Raji (cell line): Measurements from ENCODE around the gene FRS3.
A peak's percentile ranks its signal among the peaks of the same experiment; 100 is the strongest.

Experiments
- POLR2A ChIP-seq: IDR thresholded peaks from 2 replicates; pipeline ENCODE4 v1.6.1; 2011; ENCODE audit warnings: low read depth, low read length, control low read depth; ENCODE audit not compliant: insufficient read depth

The FRS3 gene, protein sequence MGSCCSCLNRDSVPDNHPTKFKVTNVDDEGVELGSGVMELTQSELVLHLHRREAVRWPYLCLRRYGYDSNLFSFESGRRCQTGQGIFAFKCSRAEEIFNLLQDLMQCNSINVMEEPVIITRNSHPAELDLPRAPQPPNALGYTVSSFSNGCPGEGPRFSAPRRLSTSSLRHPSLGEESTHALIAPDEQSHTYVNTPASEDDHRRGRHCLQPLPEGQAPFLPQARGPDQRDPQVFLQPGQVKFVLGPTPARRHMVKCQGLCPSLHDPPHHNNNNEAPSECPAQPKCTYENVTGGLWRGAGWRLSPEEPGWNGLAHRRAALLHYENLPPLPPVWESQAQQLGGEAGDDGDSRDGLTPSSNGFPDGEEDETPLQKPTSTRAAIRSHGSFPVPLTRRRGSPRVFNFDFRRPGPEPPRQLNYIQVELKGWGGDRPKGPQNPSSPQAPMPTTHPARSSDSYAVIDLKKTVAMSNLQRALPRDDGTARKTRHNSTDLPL

GRCh38 chr6:41779788-41780550, at the start of gene FRS3:
TSS of gene FRS3 (minus strand) at chr6:41779900. CDS start at chr6:41776987, 2,913 bp downstream.
- peak; percentile 50 for TF ChIP-seq POLR2A

- no peak for TF ChIP-seq POLR2A
Measured at GRCh38 chr6:41826343-41827022, 46.8 kb upstream of the FRS3 start.

GRCh38 chr6:41824571-41825569, 45.2 kb upstream of the FRS3 start:
- TF ChIP-seq POLR2A, result no peak

GRCh38 chr6:41823178-41823577, 43.5 kb upstream of the FRS3 start:
- TF ChIP-seq POLR2A, result no peak

- no peak for TF ChIP-seq POLR2A
Measured at GRCh38 chr6:41822021-41822420, 42.3 kb upstream of the FRS3 start.

DNA sequence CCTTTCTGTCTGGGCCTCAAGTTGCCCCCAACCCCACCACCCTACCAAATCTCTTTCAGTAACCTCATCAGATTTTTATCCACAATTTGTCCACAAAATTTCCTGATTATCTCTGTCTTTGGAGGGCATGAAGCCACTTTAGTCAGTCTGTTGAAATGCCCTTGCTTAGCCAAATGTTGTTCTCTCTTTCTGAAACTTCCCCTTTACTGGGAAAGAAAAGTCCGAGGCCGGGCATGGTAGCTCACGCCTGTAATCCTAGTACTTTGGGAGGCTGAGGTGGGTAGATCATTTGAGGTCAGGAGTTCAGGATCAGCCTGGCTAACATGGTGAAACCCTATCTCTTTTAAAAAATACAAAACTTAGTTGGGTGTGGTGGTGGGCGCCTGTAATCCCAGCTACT, 41.6 kb upstream of the FRS3 start:
- no peak for TF ChIP-seq POLR2A

GRCh38 chr6:41818271-41819054, 38.8 kb upstream of the FRS3 start:
- no peak for TF ChIP-seq POLR2A

GRCh38 chr6:41815587-41815986, 35.9 kb upstream of the FRS3 start:
- no peak for TF ChIP-seq POLR2A

GRCh38 chr6:41814629-41815028, 34.9 kb upstream of the FRS3 start:
- no peak for TF ChIP-seq POLR2A

GRCh38 chr6:41813956-41814355, 34.3 kb upstream of the FRS3 start:
- TF ChIP-seq POLR2A, result no peak

- TF ChIP-seq POLR2A, result no peak
Measured at GRCh38 chr6:41813469-41813868, 33.8 kb upstream of the FRS3 start.

- TF ChIP-seq POLR2A, result no peak
Measured at GRCh38 chr6:41811095-41811494, 31.4 kb upstream of the FRS3 start.

DNA sequence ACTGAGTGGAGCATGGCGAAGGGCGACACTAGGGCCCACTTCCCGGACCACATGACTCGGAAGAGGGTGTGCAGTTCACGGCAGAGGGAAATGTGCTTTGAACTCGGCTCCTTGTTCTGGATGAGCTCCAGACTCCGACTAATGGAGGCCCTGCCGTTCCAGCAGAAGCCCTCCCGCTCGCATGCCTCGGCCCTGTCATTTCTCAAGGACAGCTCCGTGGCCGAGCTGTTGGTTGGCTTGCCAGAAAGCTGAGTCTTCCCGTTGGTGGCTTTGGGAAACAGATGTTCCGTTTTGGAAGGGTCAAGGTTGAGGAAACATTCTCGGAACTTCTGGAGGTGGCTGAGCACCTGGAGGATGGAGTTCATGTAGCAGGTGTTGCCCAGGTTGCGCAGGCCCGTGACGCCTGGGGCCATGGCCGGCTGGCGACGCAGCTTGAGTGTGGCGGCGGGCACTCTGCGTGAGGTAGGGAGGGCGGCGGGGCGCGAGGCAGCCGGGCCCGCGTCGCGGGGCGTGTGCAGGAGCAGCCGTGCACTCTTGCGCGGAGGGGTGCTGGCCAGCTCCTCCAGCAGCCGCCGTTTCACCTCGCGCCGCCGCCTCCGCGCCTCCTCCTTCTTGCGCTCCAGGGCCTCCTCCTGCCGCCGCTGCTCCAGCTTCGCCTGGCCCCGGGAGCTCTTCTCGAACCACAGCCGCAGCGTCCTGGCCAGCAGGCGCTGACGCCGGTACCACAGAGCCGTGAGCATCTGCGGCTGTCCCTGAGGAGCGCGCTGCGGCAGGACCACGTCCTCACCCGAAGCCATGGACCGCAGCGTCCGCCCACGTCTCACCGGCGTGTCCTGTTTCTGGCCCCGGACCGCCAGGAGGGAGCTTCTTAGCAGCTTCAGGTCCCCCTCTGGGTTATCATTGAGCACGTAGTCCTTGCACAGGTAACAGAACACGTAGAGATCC, 26.4 kb upstream of the FRS3 start:
- TF ChIP-seq POLR2A, result no peak

DNA sequence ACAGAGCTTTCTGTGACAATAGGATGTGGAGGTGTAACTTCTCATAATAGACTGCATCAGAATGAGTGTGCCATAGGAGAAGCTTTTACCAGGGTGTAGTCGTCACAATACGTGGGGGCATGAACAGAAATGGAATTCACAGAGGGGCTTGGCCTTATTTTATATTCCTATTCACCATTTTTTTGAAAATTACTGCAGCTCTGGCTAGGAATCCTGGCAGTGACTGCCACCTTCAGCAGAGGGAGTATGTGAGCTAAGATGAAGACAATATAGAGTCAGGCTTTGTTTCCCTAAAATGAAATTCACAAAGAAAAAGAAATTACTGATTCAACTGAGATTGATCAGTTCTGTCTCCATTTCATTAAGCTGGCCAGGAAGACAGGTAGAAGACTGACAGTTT, 21.7 kb upstream of the FRS3 start:
- no peak for TF ChIP-seq POLR2A
